OCI-LY7 (cell line): ENCODE data around the gene NUP62. TPM values are rescaled to one million over a fixed set of nuclear protein-coding genes. Genes with fewer than 3 reads are reported as not detected.

Experiments
- BruUV-seq: library from RNA; stranded (reverse); fragments of 400-500 nt; replicated peaks from 2 replicates; lab custom pipeline; 2021; lab: Mats Ljungman, UMichigan
- CTCF ChIA-PET: fragments of 300-600 bp; sonication (Branson Sonifier 250); formaldehyde crosslinking; loops from one replicate; lab custom pipeline; 2022; ENCODE audit warnings: antibody characterized with exemption; ENCODE audit not compliant: unreplicated experiment; lab: Charles Lee
- POLR2A ChIA-PET: fragments of 300-600 bp; sonication (Branson Sonifier 250); formaldehyde crosslinking; loops from one replicate; lab custom pipeline; 2022; ENCODE audit warnings: antibody characterized with exemption; lab: Charles Lee
- DNase-seq: peaks from one replicate; pipeline ENCODE4 v3.0.0-alpha.2; 2015; ENCODE audit warnings: low spot score
- H2AFZ ChIP-seq: fragments of 200-600 bp; sonication (generic), shearing (Covaris generic); 2 replicates; pipeline ENCODE4 v1.6.1; 2014; ENCODE audit warnings: mild to moderate bottlenecking, antibody characterized with exemption, low read length, moderate library complexity
- H3K27ac ChIP-seq: fragments of 200-600 bp; sonication (generic); 2 replicates; pipeline ENCODE4 v1.5.1; 2014; ENCODE audit warnings: mixed run types, low read depth, mild to moderate bottlenecking, moderate library complexity, low read length, inconsistent platforms; ENCODE audit not compliant: poor library complexity, severe bottlenecking
- H3K36me3 ChIP-seq: fragments of 200-600 bp; sonication (generic); 2 replicates; pipeline ENCODE4 v1.6.1; 2014; ENCODE audit warnings: mild to moderate bottlenecking, antibody characterized with exemption, low read length, moderate library complexity, mixed read lengths; ENCODE audit not compliant: insufficient read depth
- H3K4me1 ChIP-seq: fragments of 200-600 bp; sonication (generic); 2 replicates; pipeline ENCODE4 v1.5.1; 2014; ENCODE audit warnings: mild to moderate bottlenecking, low read length; ENCODE audit not compliant: insufficient read depth, poor library complexity, severe bottlenecking
- H3K4me2 ChIP-seq: fragments of 200-600 bp; sonication (generic); 2 replicates; pipeline ENCODE4 v1.6.1; 2014; ENCODE audit warnings: mild to moderate bottlenecking, low read length
- H3K4me3 ChIP-seq: fragments of 200-600 bp; sonication (generic); 2 replicates; pipeline ENCODE4 v1.5.1; 2014; ENCODE audit warnings: mild to moderate bottlenecking, low read depth, low read length; ENCODE audit not compliant: poor library complexity, severe bottlenecking
- H3K79me2 ChIP-seq: fragments of 200-600 bp; sonication (generic); 2 replicates; pipeline ENCODE4 v1.6.1; 2016; ENCODE audit warnings: low read depth, mild to moderate bottlenecking, low read length, moderate library complexity, mixed read lengths; ENCODE audit not compliant: insufficient read depth
- H3K9me2 ChIP-seq: fragments of 200-600 bp; sonication (generic); 2 replicates; pipeline ENCODE4 v1.6.1; 2016; ENCODE audit warnings: mild to moderate bottlenecking, low read length, mixed read lengths; ENCODE audit not compliant: insufficient read depth
- H3K9me3 ChIP-seq: fragments of 200-600 bp; sonication (generic); 2 replicates; pipeline ENCODE4 v1.6.1; 2014; ENCODE audit warnings: mild to moderate bottlenecking, mixed run types, low read length, mixed read lengths
- H4K20me1 ChIP-seq: fragments of 200-600 bp; sonication (generic); 2 replicates; pipeline ENCODE4 v1.6.1; 2014; ENCODE audit warnings: mild to moderate bottlenecking, antibody characterized with exemption, low read length, moderate library complexity, mixed read lengths; ENCODE audit not compliant: insufficient read depth
- EZH2phosphoT487 ChIP-seq: fragments of 200-600 bp; sonication (generic); IDR thresholded peaks from 2 replicates; pipeline ENCODE4 v1.6.1; 2018; ENCODE audit warnings: low read depth, borderline replicate concordance, mild to moderate bottlenecking, mixed run types, antibody characterized with exemption, low read length, moderate library complexity, mixed read lengths
- intact Hi-C: fragments of 100-400 bp; cut with micrococcal nuclease; formaldehyde crosslinking; loops from one replicate; pipeline ENCODE4 v1.10.0; 2022; ENCODE audit not compliant: unreplicated experiment
- total RNA-seq, 2 experiments: library from RNA; depleted of rRNA in 1 of 2; stranded (reverse); fragments of >200 nt in 1 of 2; shearing (Covaris generic) in 1 of 2; gene quantifications; 2 replicates each; pipeline ENCODE4 v1.2.3, GENCODE V29; 2014 to 2022
- TF ChIP-seq, protein P1 (sequence below): fragments of 200-600 bp; sonication (generic); conservative IDR thresholded peaks from 2 replicates; pipeline ENCODE4 v1.5.1; 2014; ENCODE audit warnings: mild to moderate bottlenecking, antibody characterized with exemption, low read length, moderate library complexity, mixed read lengths

NUP62 gene
- total RNA-seq, 2 experiments from 2014 or later: 75.6 to 76.3 TPM

DNA sequence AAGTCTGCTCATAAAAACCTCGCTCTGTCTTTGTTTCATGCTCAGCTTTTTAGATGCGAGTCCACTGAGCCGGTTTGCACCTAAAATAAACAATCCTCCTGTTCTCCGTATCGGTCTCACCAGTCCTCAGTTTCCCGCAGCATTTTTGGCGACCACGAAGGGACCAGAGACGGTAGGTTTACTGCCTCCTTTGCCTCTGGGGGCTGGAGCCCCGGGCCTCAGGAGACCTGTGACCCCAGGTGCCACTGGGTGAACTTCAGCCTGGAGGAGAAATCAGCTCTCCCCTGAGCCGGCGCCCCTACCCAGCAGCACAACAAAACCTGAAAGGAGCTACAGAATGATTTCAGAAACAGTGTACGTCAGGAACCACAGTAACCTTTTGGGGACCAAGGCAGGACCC lies 23.6 kb upstream of the NUP62 start:
- Histone ChIP-seq H3K9me3 (no peaks in the 10 kb centered on the region), H3K4me2 (no peak overlapping the region), H3K36me3 (no peaks in the 10 kb centered on the region), H4K20me1 (no peaks in the 10 kb centered on the region), H3K9me2 (no peaks in the 10 kb centered on the region), H3K4me3 (no peak overlapping the region), H2AFZ (no peak overlapping the region), H3K4me1 (peaks cover 9% of the 10 kb centered on the region), H3K27ac (no peak overlapping the region), H3K79me2 (no peaks in the 10 kb centered on the region)
- intact Hi-C loops: no loop called here
- TF ChIP-seq, protein P1, sequence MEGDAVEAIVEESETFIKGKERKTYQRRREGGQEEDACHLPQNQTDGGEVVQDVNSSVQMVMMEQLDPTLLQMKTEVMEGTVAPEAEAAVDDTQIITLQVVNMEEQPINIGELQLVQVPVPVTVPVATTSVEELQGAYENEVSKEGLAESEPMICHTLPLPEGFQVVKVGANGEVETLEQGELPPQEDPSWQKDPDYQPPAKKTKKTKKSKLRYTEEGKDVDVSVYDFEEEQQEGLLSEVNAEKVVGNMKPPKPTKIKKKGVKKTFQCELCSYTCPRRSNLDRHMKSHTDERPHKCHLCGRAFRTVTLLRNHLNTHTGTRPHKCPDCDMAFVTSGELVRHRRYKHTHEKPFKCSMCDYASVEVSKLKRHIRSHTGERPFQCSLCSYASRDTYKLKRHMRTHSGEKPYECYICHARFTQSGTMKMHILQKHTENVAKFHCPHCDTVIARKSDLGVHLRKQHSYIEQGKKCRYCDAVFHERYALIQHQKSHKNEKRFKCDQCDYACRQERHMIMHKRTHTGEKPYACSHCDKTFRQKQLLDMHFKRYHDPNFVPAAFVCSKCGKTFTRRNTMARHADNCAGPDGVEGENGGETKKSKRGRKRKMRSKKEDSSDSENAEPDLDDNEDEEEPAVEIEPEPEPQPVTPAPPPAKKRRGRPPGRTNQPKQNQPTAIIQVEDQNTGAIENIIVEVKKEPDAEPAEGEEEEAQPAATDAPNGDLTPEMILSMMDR: no peak
- TF ChIP-seq EZH2phosphoT487: no peak
- no peak for DNase-seq
- ChIA-PET CTCF (no interaction called here), POLR2A (no interaction called here)
- no TSS peak for BruUV-seq

- H3K4me3 ChIP-seq: no peak overlapping the region
- intact Hi-C loops: no loop called here
- no peak overlapping the region for H3K4me2 ChIP-seq
- no peaks in the 10 kb centered on the region for H4K20me1 ChIP-seq
- H3K9me3 ChIP-seq: no peaks in the 10 kb centered on the region
- H3K4me1 ChIP-seq: peaks cover 9% of the 10 kb centered on the region
- H3K36me3 ChIP-seq: no peaks in the 10 kb centered on the region
- no peaks in the 10 kb centered on the region for H3K9me2 ChIP-seq
- no peaks in the 10 kb centered on the region for H3K79me2 ChIP-seq
- ChIA-PET POLR2A (no interaction called here), CTCF (no interaction called here)
- no TSS peak for BruUV-seq
- no peak overlapping the region for H2AFZ ChIP-seq
- DNase-seq: no peak
- TF ChIP-seq EZH2phosphoT487: no peak
- TF ChIP-seq, protein P1: no peak
- no peak overlapping the region for H3K27ac ChIP-seq
Measured at GRCh38 chr19:49952479-49952836, 23.2 kb upstream of the NUP62 start.

DNA sequence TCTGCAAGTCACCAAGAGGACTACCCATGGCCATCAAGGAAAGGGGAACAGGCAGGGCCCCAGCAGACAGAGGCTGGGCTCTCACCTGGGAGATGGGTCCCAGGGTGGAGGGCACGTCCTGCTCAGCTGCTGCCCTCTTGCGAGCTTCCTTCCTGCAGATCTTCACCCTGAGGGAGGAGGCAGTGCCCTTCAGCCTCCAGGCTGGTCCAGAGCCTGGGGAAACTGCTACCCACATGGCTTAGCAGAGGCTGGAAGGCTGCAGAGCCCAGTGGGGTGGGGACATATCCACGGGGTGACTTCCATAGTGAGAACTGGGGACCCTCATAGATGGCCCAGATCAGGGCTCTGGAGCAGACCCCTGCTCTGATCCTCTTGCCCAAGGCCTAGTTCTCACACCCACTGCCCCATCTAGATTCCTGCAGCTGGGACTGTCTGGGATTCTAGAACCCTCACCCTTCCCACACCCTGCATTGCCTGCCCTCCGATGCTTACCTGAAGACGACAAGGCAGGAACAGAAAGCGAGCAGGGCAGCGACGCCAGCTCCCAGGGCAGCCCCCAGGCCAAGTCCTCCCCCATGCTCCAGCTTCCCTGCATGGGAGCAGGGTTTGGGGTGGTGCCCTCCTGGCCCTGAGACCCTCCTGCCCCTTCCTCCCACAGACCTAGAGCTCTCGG lies 22.6 kb upstream of the NUP62 start:
- intact Hi-C loops: no loop called here
- POLR2A ChIA-PET: no interaction called here
- H2AFZ ChIP-seq: no peak overlapping the region
- no peak overlapping the region for H3K4me2 ChIP-seq
- H3K36me3 ChIP-seq: no peaks in the 10 kb centered on the region
- no peak overlapping the region for H3K27ac ChIP-seq
- no peak for DNase-seq
- CTCF ChIA-PET: no interaction called here
- H3K4me1 ChIP-seq: peaks cover 9% of the 10 kb centered on the region
- no peaks in the 10 kb centered on the region for H3K79me2 ChIP-seq
- no peaks in the 10 kb centered on the region for H3K9me2 ChIP-seq
- H3K9me3 ChIP-seq: no peaks in the 10 kb centered on the region
- no peak overlapping the region for H3K4me3 ChIP-seq
- BruUV-seq: no TSS peak
- H4K20me1 ChIP-seq: no peaks in the 10 kb centered on the region
- no peak for TF ChIP-seq EZH2phosphoT487
